Type B pancreatic cell (in vitro differentiated cells): ENCODE measurements around the gene APMAP. TPM values are rescaled to one million over a fixed set of nuclear protein-coding genes. Genes with fewer than 3 reads are reported as not detected.
A peak's percentile ranks its signal among the peaks of the same experiment; 100 is the strongest.
"Not testable (repeated sequence)": the region's sequence is repeated elsewhere in the genome, so short reads cannot be mapped to it uniquely, and the experiment has no call there.

ENCODE experiments used
- DNase-seq: peaks from one replicate; pipeline ENCODE4 v3.0.0; 2021; ENCODE audit warnings: mixed read lengths; ENCODE audit not compliant: unreplicated experiment; ENCODE audit errors: extremely low spot score
- H3K27ac Mint-ChIP-seq: 2 replicates; pipeline ENCODE4 v1.8.0; 2021; ENCODE audit warnings: mild to moderate bottlenecking, mixed read lengths
- H3K27me3 Mint-ChIP-seq: 2 replicates; pipeline ENCODE4 v1.8.0; 2021; ENCODE audit warnings: mixed read lengths
- H3K36me3 Mint-ChIP-seq: 2 replicates; pipeline ENCODE4 v1.8.0; 2021; ENCODE audit warnings: mixed read lengths
- H3K4me1 Mint-ChIP-seq: one replicate; pipeline ENCODE4 v1.8.0; 2021; ENCODE audit warnings: mixed read lengths; ENCODE audit not compliant: unreplicated experiment
- H3K4me3 Mint-ChIP-seq: 2 replicates; pipeline ENCODE4 v1.8.0; 2021; ENCODE audit warnings: mild to moderate bottlenecking, mixed read lengths
- H3K9me3 Mint-ChIP-seq: 2 replicates; pipeline ENCODE4 v1.8.0; 2021; ENCODE audit warnings: mixed read lengths
- total RNA-seq: library from RNA; stranded (reverse); gene quantifications from 2 replicates; pipeline ENCODE4 v1.2.1, GENCODE V29; 2021; ENCODE audit warnings: low replicate concordance
- TF ChIP-seq, protein P1 (sequence below): fragments of 200-600 bp; sonication (generic); conservative IDR thresholded peaks from 2 replicates; pipeline ENCODE4 v1.5.0; 2021; ENCODE audit warnings: antibody characterized with exemption, mild to moderate bottlenecking

APMAP gene
- total RNA-seq, 1 donor from 2014 or later, result 71.6 TPM

DNA sequence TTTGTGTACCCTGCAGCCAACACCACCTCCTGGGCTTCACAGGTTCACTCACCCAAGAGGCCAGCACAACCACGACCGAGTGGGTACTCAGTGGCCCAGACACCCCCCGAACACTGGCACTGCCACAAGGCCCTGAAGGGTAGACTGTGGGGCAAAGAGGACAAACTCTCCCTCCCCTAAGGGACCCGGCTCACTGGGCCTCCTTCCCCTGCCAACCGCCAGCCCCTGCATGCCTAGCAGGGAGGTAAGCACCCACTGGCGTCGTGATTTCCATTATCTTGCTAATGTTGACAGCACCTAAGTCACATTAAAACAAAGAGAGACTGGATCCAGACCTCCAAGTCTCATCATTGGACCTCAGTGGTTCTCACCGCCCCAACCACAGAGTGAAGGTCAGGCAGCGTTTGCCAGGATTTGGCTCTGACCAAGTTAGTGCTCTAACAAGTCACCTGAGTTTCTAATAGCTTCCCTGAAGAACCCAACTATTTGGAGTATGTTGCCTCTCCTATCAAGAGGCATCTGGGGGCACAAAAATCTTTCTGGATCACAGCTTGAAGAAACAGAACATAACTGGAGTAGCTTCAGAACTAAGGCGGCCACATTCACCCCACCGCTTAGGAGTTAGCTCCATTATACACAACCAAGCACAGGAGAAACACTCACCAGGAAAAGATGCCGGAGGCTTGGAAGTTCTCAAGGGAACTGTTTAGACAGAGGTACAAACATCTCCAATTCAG, 14.0 kb upstream of the APMAP start:
- TF ChIP-seq, protein P1, sequence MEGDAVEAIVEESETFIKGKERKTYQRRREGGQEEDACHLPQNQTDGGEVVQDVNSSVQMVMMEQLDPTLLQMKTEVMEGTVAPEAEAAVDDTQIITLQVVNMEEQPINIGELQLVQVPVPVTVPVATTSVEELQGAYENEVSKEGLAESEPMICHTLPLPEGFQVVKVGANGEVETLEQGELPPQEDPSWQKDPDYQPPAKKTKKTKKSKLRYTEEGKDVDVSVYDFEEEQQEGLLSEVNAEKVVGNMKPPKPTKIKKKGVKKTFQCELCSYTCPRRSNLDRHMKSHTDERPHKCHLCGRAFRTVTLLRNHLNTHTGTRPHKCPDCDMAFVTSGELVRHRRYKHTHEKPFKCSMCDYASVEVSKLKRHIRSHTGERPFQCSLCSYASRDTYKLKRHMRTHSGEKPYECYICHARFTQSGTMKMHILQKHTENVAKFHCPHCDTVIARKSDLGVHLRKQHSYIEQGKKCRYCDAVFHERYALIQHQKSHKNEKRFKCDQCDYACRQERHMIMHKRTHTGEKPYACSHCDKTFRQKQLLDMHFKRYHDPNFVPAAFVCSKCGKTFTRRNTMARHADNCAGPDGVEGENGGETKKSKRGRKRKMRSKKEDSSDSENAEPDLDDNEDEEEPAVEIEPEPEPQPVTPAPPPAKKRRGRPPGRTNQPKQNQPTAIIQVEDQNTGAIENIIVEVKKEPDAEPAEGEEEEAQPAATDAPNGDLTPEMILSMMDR, result no peak
- no peak overlapping the region for H3K27ac Mint-ChIP-seq
- H3K36me3 Mint-ChIP-seq, result peaks cover 12% of the 10 kb centered on the region
- no peak overlapping the region for H3K4me3 Mint-ChIP-seq
- DNase-seq, result peak; percentile 55
- no peaks in the 10 kb centered on the region for H3K4me1 Mint-ChIP-seq
- H3K9me3 Mint-ChIP-seq, result no peaks in the 10 kb centered on the region
- H3K27me3 Mint-ChIP-seq, result no peaks in the 10 kb centered on the region

DNA sequence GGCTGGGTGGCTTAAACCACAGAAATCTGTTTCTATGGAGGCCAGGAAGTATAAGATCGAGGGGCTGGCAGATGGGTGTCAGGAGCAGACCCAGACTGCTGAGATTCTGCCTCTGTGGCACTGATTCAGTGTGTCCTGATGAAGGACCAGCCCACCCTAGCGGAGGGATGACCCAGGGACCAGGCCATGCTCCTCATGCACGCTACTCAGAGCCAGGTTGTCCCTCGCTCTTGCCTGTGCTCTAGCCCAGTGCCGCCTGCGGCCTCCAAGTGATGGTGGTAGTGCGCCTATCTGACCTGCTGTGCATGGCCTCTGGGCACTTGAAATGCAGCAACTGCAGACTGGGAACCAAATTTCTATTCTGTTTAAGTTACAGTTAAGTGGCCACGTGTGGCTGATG, 13.1 kb upstream of the APMAP start:
- DNase-seq, result peak; percentile 60
- Mint-ChIP-seq H3K27me3 (no peaks in the 10 kb centered on the region), H3K27ac (no peak overlapping the region)

DNA sequence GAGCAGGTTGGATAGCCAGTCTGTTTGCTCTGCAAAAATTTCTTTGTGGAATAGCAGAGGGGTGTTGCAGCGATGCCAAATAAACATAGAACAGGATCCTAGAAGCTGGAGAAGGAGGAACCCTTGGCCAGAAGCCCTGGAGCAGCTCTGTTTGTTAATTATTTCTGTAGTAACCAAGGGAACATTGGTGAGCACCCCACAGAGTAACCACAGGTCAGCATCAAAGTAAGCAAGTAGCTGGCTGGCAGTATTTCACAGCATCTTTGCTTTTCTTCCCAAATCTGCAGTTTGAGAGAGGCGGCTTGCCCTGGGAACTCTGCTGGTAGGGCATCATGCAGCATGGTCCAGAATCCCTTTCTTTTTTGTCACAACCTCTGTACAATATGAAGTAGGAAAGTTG, 12.7 kb upstream of the APMAP start:
- Mint-ChIP-seq H3K4me3 (no peak overlapping the region), H3K36me3 (peaks cover 7% of the 10 kb centered on the region), H3K27ac (no peak overlapping the region), H3K9me3 (peaks cover 3% of the 10 kb centered on the region), H3K27me3 (no peaks in the 10 kb centered on the region), H3K4me1 (peaks cover 3% of the 10 kb centered on the region)
- peak; percentile 13 for DNase-seq
- TF ChIP-seq, protein P1, result no peak

More for the DNA sequence above, 13.1 kb upstream of the APMAP start:
- no peak overlapping the region for H3K4me3 Mint-ChIP-seq
- peaks cover 11% of the 10 kb centered on the region for H3K36me3 Mint-ChIP-seq
- TF ChIP-seq, protein P1, result no peak
- no peaks in the 10 kb centered on the region for H3K4me1 Mint-ChIP-seq
- no peaks in the 10 kb centered on the region for H3K9me3 Mint-ChIP-seq

DNA sequence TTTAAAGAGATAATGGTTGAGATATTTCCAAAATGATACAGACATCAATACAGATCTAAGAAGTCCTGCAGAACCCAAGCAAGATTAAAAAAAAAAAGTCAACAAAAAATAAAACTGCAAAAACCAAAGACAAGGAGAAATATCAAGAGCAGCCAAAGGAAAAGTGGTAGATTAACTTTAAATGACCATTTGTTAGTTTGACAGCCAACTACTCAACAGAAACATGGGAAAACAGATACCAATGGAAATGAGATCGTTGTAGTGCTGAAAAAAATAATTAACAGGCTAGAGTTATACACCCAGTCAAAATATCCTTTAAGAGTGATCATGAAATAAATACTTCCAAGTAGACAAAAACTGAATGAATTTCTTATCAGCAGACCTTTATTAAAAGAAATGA, 10.5 kb upstream of the APMAP start:
- H3K4me1 Mint-ChIP-seq, result peaks cover 6% of the 10 kb centered on the region
- peaks cover 3% of the 10 kb centered on the region for H3K9me3 Mint-ChIP-seq
- H3K27ac Mint-ChIP-seq, result no peak overlapping the region
- no peak overlapping the region for H3K4me3 Mint-ChIP-seq
- H3K36me3 Mint-ChIP-seq, result peaks cover 3% of the 10 kb centered on the region
- TF ChIP-seq, protein P1, result no peak
- DNase-seq, result no peak
- H3K27me3 Mint-ChIP-seq, result peaks cover 10% of the 10 kb centered on the region

DNA sequence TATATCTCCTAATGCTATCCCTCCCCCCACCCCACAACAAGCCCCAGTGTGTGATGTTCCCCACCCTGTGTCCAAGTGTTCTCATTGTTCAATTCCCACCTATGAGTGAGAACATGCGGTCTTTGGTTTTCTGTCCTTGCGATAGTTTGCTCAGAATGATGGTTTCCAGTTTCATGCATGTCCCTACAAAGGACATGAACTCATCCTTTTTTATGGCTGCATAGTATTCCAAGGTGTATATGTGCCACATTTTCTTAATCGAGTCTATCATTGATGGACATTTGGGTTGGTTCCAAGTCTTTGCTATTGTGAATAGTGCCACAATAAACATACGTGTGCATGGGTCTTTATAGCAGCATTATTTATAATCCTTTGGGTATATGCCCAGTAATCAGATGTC, 8.8 kb upstream of the APMAP start:
- H3K27ac Mint-ChIP-seq, H3K4me3 Mint-ChIP-seq, H3K9me3 Mint-ChIP-seq, DNase-seq, H3K4me1 Mint-ChIP-seq, H3K36me3 Mint-ChIP-seq: not testable (repeated sequence)
- H3K27me3 Mint-ChIP-seq, result peaks cover 17% of the 10 kb centered on the region

DNA sequence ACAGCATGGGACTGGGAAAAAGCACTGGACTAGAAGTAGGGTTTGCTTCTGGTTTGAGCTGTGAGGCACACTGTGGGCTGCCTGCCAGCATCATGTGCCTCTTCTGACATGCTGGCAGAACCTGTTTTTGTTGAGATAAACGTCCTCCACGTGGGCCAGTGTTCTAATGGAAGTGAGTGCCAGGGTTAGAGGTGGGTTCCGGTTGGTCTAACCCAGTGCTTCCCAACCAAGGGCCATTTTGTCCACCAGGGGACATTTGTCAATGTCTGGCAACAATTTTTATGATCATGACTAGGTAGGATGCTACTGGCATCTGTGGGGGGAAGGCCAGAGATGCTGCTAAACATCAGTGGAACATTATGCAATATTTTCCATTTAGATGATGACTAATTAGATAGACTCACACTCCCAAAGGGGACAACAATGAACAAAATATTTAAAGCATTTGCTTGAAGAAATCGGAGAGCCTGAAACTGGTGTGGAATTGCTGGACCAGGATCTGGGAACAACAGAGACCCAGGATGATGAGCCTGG, 7.8 kb upstream of the APMAP start:
- peak overlapping the region; percentile 72 for H3K27ac Mint-ChIP-seq

More for the DNA sequence above, 7.8 kb upstream of the APMAP start:
- Mint-ChIP-seq H3K36me3 (peaks cover 3% of the 10 kb centered on the region), H3K4me1 (peaks cover 9% of the 10 kb centered on the region), H3K9me3 (peaks cover 3% of the 10 kb centered on the region), H3K4me3 (peak overlapping the region; percentile 20), H3K27me3 (peaks cover 17% of the 10 kb centered on the region)
- peak; percentile 65 for DNase-seq
- TF ChIP-seq, protein P1, result no peak
